Central memory CD4-positive, alpha-beta T cell (primary cell): ENCODE data around the gene PIR.

Source experiments
- DNase-seq: peaks from one replicate; pipeline ENCODE4 v3.0.0; 2022

Gene PIR

DNA sequence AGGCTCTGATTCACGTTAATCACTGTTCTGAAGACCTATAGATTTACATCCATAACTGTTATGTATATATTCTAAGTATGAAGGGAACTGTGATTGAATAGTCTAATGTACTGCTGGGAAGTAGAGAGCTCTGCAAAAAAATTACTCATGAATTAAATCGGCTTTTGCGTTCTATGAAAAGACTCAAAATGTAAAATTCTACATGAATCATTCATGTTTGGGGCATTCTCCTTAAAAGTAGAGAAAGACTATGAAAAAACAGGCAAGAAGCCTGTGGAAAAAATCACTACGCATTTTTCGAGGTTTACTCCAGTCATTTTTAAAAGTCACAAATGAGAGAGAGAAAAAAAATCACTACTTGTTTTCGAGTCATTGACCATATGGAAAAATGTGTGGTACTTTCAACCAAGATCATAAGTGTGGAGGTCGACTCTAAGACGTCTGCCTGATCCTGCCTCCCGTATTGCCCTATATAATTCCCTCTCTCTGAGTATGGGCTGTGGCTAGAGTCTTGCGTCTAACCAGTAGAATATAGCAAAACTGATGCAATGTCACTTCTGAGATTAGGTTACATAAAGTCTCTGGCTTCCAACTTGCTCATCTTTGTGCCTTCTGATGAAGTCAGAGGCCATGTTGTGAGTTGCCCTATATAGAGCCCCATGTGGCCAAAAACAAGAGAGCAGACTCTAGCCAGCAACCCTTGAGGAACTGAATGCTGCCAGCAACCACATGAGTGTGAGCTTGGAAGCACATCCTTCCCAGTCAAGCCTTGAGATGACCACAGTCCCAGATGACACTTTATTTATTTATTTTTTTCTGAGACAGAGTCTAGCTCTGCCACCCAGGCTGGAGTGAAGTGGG lies 76.8 kb downstream of the PIR start:
- no peak for DNase-seq

- no peak for DNase-seq
These were observed 80.0 kb downstream of the PIR start for GRCh38 chrX:15413101-15413500.

- DNase-seq, result no peak
These were observed 82.2 kb downstream of the PIR start for GRCh38 chrX:15410947-15411346.

DNA sequence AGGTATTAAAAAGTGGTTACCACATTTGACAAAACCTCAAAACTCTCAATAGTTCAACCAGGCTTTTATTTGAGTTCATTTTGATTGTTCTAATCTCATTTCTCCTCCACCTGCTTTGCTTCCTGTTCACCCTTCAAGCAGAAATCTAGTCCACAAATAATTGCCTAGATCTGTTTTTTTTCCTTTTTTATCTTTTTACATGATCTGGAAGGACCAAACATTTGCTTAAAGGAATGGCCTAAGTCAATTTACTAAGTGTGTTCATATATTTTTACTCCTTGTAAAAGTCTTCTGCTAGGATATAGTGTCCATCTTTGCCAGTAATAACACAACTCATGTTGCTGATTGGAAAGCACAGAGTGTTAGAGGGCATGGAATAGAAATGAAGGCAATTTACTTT lies 82.7 kb downstream of the PIR start:
- DNase-seq, result no peak

DNA sequence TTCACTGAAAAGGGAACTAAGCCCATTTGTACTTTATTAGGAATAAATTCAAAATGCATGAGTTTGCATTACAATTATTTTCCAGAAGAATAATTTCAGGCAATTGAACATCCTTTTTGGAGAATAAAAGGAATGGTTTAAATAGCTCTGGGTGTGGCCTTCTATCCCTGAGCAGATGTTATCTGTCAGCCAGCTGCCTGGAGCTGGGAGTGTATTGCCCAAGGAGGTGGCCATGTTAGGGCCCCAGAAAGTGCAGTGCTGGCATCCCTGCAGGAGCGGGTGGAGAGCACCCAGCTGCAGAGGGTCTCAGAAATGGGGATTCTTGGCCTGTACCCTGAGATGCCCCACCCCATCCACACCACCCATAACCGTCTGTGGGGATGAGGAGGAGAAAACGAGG lies 87.3 kb downstream of the PIR start:
- no peak for DNase-seq

- DNase-seq, result no peak
These were observed 88.6 kb downstream of the PIR start for GRCh38 chrX:15404401-15405096.

- no peak for DNase-seq
These were observed 91.8 kb downstream of the PIR start for GRCh38 chrX:15401378-15401777.

GRCh38 chrX:15399962-15400391 lies 93.2 kb downstream of the PIR start:
- DNase-seq, result no peak

DNA sequence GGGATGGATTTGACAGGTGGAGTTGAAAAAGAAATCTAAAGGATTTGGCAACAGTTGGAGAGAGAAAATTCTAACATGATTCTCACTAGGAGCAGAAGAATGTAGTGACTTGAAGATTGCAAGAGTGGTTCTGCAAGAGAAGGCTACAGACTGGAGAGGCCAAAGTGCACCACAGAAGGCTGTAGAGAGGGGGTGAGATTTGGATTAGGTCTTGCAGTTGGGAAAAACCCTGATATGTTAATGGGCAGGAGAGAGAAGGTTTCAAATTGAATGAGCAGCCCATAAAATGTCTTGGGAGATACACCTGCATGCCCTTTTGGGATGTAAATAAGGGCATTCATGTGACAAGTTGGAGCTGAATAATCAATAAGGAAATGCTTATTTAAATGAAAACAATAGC lies 94.3 kb downstream of the PIR start:
- no peak for DNase-seq

- no peak for DNase-seq
These were observed 97.3 kb downstream of the PIR start for GRCh38 chrX:15395789-15396188.

DNA sequence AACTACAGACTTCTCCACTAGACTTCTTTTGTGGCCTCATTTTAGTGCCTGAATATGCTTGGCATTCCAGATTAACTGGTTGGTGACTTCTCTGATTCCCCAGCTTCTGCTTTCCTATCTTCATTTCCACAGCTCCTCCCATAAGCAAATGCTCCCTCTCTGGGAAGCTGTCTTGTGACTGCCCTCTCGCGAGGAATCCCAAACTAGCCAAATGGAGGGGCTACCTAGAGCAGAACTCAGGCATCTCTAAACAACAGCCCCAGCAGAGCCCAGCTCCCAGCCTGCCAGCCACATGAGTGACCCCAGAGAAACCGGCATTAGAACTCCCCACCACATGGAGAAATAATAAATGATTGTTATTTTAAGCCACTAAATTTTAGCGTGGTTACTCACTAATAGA lies 101.3 kb downstream of the PIR start:
- no peak for DNase-seq

DNA sequence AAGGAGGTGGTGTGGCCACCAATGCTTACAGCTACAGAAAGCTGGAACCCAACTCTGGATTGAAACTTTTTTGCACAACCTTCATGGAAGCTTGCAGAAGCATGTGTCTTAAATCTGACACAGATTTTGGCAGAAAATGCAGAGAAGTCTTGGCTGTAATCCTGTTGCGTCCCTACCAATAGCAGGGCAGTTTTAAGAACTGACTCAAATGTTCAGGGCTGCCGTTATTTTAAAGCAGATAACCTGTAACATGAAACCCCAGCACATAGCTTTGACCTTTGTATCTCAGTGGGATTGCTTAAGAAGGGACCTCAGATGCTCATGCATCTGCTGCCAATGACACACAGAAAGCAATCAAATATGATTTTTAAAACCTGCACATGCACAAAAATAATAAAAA lies 108.8 kb downstream of the PIR start, which contains the start of gene VEGFD:
Gene VEGFD, minus strand, starts transcription at position 110 of the 400 bp plus-strand sequence. CDS start 467 bp downstream, outside the sequence.
- DNase-seq, result no peak

- no peak for DNase-seq
These were observed 110.3 kb downstream of the PIR start for GRCh38 chrX:15382813-15383212.

DNA sequence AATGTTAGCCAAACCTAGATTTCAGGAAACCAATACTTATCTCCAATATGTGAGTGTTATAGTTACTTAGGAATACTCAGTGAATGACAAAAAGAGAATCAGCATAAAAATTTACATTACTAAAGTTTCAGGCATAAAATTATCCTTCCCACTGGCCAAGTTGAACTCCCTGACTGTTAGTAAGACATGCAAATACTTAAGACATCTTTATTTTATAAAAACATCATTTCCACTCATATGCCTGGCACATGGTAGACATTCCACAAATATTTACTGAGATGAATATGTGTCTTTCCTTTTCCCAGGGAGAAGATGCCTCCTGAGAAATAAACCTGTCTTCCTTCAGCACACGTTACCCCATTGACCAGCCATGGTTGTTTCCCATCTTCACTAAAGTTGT lies 116.2 kb downstream of the PIR start:
- no peak for DNase-seq

GRCh38 chrX:15373976-15374375 lies 119.2 kb downstream of the PIR start:
- no peak for DNase-seq

GRCh38 chrX:15366506-15367352 lies 126.4 kb downstream of the PIR start:
- no peak for DNase-seq

DNA sequence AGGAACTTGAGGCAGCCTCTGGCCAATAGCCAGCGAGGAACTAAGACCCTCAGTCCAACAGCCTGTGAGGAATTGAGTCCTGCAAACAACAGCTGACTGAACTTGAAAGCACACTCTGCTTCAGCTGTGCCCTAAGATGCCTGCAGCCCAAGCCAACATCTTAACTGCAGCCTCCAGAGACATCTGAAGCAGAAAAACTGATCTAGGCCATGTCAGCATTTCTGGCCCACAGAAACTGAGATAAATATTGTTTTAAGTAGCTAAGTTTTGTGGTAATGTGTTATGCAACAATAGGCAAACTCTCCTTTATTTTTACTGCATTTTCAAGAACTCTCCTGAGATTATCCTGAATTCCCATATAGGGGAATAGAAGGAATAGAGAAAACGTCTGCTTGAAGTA lies 133.4 kb downstream of the PIR start:
- no peak for DNase-seq

DNA sequence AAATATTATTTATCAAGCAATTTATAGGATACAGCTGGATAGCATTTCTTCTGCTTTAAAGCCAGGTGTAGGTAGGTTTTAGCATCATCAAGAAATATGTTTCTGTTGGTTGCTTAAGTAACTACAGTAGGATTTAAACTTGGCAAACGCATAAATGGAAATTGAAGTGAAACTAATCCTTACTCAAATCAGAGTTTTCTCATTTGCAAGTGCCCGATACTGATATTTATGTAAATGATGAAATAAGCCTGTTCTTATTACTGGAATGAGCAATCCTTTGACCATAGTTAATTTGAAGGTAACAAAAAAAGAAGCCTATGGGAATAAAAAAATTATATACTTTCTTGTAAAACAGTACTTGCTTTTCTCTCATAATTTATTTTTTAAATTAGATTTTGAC lies 134.6 kb downstream of the PIR start:
- no peak for DNase-seq

DNA sequence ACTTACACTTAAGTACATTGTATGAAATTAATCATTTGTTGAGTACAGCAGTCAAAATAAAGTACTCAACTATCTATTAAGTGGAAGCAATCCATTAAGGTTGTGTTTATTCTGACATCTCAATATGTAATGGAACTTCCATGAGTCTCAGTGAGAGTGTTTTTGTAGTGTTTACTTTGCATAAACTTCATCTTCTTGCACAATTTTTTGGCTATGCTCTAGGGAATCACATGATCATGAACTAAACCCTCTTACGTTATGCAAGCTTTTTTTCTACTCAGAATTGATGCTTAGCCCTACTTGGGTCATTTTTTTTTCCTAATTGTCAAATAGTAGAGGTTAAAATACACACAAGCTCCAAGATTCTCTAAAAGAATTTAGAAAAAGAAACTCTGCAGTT lies 136.7 kb downstream of the PIR start:
- no peak for DNase-seq

DNA sequence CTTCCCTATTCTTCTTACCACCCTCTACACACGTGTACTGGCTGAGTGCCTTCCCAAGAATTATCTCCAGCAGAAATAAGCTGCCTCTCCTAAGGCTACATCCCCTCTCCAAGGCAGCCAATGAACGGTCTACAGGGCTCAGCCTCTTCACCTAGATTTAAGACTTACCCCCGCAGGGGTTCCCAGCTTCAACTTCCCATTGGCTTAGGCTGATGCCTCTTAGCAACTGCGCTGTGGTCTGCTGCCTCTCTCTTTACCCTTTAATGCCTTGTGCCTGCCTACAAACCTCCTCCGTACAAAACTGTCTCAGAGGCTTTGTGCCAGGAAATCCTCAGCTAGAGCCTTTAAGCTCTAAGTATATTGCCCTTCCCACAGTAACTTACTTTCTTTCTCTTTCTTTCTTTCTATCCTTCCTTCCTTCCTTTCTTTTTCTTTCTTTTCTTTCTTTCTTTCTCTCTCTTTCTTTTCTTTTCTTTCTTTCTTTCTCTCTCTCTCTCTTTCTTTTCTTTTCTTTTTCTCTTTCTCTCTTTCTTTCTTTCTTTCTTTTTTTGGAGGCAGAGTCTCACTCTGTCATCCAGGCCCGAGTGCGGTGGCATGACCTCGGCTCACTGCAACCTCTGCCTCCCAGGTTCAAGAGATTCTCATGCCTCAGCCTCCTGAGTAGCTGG lies 142.7 kb downstream of the PIR start:
- DNase-seq, result no peak

DNA sequence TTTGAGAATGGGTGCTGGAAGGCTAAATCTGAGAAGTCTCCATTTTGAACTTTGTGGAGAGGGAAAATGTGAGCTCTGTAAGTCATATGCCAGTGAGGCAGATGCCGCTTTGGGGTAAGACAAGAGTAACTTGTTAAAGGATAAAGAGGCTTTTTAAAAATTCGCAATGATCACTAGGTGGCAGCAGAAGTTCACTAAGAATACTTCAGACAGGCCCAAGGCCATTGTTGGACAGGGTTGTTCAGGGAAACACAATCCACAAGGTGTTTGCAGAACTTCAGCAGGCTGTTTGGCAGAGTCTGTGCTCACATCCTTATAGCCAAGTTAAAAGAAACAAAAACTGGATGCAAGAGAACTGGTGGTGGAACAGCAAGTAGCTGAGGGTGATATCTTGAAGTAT lies 144.1 kb downstream of the PIR start:
- peak; percentile 14 for DNase-seq

- DNase-seq, result no peak
These were observed 147.2 kb downstream of the PIR start for GRCh38 chrX:15345976-15346375.

GRCh38 chrX:15344106-15344505 lies 149.0 kb downstream of the PIR start:
- no peak for DNase-seq
